ENCODE measurements around the gene TPPP. TPM values are rescaled to one million over a fixed set of nuclear protein-coding genes. Genes with fewer than 3 reads are reported as not detected.

TPPP gene
- total RNA-seq, 1 experiment from 2014 or later: 1.8 TPM

DNA sequence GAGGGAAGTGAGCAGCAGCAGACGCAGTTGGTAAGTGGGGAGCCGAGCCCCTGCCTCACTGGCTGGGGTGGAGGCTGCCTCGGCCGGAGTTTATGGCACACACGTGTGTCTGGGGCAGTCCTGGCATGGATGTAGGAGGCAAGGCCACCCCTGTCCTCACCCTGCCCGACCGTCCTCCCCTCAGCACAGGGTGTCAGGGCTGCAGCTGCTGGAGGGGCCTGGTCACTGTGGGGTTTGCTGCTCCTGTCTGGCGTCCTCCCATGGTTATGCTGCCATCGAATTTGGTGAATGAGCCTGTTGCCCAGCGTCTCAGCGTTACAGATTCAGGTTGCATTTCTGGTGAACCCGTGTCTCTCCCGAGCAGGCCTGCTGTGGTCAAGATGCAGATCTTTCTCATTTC lies 48.6 kb downstream of the TPPP start (continued):
- TF ChIP-seq, protein P1, sequence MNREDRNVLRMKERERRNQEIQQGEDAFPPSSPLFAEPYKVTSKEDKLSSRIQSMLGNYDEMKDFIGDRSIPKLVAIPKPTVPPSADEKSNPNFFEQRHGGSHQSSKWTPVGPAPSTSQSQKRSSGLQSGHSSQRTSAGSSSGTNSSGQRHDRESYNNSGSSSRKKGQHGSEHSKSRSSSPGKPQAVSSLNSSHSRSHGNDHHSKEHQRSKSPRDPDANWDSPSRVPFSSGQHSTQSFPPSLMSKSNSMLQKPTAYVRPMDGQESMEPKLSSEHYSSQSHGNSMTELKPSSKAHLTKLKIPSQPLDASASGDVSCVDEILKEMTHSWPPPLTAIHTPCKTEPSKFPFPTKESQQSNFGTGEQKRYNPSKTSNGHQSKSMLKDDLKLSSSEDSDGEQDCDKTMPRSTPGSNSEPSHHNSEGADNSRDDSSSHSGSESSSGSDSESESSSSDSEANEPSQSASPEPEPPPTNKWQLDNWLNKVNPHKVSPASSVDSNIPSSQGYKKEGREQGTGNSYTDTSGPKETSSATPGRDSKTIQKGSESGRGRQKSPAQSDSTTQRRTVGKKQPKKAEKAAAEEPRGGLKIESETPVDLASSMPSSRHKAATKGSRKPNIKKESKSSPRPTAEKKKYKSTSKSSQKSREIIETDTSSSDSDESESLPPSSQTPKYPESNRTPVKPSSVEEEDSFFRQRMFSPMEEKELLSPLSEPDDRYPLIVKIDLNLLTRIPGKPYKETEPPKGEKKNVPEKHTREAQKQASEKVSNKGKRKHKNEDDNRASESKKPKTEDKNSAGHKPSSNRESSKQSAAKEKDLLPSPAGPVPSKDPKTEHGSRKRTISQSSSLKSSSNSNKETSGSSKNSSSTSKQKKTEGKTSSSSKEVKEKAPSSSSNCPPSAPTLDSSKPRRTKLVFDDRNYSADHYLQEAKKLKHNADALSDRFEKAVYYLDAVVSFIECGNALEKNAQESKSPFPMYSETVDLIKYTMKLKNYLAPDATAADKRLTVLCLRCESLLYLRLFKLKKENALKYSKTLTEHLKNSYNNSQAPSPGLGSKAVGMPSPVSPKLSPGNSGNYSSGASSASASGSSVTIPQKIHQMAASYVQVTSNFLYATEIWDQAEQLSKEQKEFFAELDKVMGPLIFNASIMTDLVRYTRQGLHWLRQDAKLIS (CRISPR knock-in tag; IDR thresholded peaks at IDR 0.05; ENCODE audit: borderline replicate concordance): no peak
- TF ChIP-seq, protein P2, sequence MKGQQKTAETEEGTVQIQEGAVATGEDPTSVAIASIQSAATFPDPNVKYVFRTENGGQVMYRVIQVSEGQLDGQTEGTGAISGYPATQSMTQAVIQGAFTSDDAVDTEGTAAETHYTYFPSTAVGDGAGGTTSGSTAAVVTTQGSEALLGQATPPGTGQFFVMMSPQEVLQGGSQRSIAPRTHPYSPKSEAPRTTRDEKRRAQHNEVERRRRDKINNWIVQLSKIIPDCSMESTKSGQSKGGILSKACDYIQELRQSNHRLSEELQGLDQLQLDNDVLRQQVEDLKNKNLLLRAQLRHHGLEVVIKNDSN (CRISPR knock-in tag; IDR thresholded peaks at IDR 0.05): no peak
- TF ChIP-seq CREM (CRISPR knock-in tag; IDR thresholded peaks at IDR 0.05): no peak
- no peak for TF ChIP-seq SP1 (CRISPR knock-in tag; conservative IDR thresholded peaks at IDR 0.05)
- TF ChIP-seq FOXP1 (CRISPR knock-in tag; IDR thresholded peaks at IDR 0.05; ENCODE audit: borderline replicate concordance): no peak

DNA sequence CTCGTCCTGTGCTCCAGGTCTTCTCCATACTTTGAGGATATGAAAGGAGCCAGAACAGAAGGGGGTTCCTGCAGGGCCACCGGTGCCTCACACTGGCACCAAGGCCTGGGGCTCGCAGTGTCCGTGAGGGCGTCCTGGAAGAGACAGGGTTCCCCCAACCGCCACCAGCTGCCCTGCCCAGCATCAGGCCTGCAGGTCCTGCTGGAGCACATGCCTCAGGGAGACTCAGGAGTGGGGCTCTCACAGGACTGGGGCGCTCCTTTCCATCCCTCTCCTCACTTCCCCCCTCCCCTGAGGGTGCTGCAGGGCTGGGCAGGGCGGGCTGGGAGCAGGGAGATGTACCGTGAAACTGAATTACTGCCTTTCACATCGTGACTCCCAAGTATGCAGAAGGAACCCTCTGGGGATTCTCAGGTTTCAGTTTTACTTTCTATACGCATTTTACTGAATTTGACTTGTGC lies 49.3 kb downstream of the TPPP start:
- DNase-seq (ENCODE audit: low spot score) (no peak), ATAC-seq (no peak)
- no peaks in the 10 kb centered on the region for H3K27me3 Mint-ChIP-seq (ENCODE audit: low read depth)
- ChIA-PET POLR2A (no interaction called here), CTCF (no interaction called here)
- H3K36me3 Mint-ChIP-seq: peaks cover 37% of the 10 kb centered on the region
- no peaks in the 10 kb centered on the region for H3K9me3 Mint-ChIP-seq
- H3K27ac Mint-ChIP-seq: peak overlapping the region; percentile 79
- H3K4me3 Mint-ChIP-seq: no peak overlapping the region
- no peaks in the 10 kb centered on the region for H3K4me1 Mint-ChIP-seq
- TF ChIP-seq TEAD4 (CRISPR knock-in tag; IDR thresholded peaks at IDR 0.05): no peak
- TF ChIP-seq, protein P3, sequence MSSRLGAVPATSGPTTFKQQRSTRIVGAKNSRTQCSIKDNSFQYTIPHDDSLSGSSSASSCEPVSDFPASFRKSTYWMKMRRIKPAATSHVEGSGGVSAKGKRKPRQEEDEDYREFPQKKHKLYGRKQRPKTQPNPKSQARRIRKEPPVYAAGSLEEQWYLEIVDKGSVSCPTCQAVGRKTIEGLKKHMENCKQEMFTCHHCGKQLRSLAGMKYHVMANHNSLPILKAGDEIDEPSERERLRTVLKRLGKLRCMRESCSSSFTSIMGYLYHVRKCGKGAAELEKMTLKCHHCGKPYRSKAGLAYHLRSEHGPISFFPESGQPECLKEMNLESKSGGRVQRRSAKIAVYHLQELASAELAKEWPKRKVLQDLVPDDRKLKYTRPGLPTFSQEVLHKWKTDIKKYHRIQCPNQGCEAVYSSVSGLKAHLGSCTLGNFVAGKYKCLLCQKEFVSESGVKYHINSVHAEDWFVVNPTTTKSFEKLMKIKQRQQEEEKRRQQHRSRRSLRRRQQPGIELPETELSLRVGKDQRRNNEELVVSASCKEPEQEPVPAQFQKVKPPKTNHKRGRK (CRISPR knock-in tag; IDR thresholded peaks at IDR 0.05; ENCODE audit: borderline replicate concordance): no peak
- no peak for TF ChIP-seq HMGA2 (CRISPR knock-in tag; IDR thresholded peaks at IDR 0.05)

DNA sequence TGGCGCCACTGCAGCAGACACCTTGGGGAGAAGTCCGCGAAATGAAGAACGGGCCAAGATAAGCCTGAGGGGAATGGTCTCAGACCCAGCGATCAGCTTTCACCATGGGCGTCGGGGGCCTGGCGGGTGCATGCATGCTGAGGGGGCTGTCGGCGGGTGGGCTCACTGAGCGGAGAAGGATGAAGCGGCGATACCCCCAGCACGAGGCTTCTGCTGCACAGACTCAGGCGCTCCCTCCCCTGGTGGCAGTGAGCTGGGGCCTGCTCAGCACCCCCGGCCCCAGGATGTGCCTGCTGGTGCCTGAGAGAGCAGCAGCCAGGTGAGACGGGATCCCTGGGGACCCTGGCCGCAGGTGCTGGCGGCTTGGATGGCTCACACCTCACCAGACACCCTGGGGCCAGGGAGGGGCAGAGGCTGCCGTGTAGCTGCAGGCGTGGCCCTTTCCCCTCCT lies 49.8 kb downstream of the TPPP start:
- no peaks in the 10 kb centered on the region for H3K9me3 Mint-ChIP-seq
- no peaks in the 10 kb centered on the region for H3K4me1 Mint-ChIP-seq
- no peak overlapping the region for H3K4me3 Mint-ChIP-seq
- DNase-seq (ENCODE audit: low spot score): no peak
- no peak for ATAC-seq
- ChIA-PET CTCF (no interaction called here), POLR2A (no interaction called here)
- H3K27me3 Mint-ChIP-seq (ENCODE audit: low read depth): no peaks in the 10 kb centered on the region
- H3K27ac Mint-ChIP-seq: no peak overlapping the region
- TF ChIP-seq, protein P4, sequence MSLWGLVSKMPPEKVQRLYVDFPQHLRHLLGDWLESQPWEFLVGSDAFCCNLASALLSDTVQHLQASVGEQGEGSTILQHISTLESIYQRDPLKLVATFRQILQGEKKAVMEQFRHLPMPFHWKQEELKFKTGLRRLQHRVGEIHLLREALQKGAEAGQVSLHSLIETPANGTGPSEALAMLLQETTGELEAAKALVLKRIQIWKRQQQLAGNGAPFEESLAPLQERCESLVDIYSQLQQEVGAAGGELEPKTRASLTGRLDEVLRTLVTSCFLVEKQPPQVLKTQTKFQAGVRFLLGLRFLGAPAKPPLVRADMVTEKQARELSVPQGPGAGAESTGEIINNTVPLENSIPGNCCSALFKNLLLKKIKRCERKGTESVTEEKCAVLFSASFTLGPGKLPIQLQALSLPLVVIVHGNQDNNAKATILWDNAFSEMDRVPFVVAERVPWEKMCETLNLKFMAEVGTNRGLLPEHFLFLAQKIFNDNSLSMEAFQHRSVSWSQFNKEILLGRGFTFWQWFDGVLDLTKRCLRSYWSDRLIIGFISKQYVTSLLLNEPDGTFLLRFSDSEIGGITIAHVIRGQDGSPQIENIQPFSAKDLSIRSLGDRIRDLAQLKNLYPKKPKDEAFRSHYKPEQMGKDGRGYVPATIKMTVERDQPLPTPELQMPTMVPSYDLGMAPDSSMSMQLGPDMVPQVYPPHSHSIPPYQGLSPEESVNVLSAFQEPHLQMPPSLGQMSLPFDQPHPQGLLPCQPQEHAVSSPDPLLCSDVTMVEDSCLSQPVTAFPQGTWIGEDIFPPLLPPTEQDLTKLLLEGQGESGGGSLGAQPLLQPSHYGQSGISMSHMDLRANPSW (CRISPR knock-in tag; conservative IDR thresholded peaks at IDR 0.05; ENCODE audit: low read depth): no peak
- peaks cover 37% of the 10 kb centered on the region for H3K36me3 Mint-ChIP-seq

DNA sequence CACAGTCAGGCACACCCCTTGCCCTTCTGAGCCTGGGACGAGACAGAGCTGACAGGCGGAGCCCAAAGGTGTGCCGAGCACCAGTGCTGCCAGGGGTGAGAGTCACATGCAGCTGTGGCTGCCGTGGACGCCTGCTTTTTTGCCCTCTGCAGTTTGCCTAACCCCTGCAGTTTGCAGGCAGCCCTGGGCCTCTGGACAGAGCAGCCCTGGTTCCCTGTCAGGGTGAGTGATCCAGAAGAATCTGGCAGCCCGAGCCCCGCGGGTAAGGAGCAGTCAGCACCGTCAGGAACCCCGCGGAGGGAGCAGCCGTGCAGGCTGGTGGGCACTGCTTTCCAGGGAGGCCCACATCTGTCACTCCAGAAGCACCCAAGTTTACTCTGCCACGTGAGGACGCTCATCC lies 50.7 kb downstream of the TPPP start:
- TF ChIP-seq GABPB1 (CRISPR knock-in tag; IDR thresholded peaks at IDR 0.05): no peak
- no peak for ATAC-seq
- Mint-ChIP-seq H3K27ac (no peak overlapping the region), H3K36me3 (peaks cover 45% of the 10 kb centered on the region), H3K4me3 (no peak overlapping the region), H3K27me3 (ENCODE audit: low read depth) (no peaks in the 10 kb centered on the region), H3K4me1 (no peaks in the 10 kb centered on the region), H3K9me3 (no peaks in the 10 kb centered on the region)
- no peak for DNase-seq (ENCODE audit: low spot score)
- ChIA-PET CTCF (no interaction called here), POLR2A (interaction anchor here (0.5 kb wide), 1 partner anchor 14 kb away, joined by 3 read pairs; no protein-coding TSS in a partner anchor)
